ENCODE measurements around the gene METTL26. TPM values are rescaled to one million over a fixed set of nuclear protein-coding genes. Genes with fewer than 3 reads are reported as not detected.

Gene METTL26
- total and polyA plus RNA-seq, 2 of the 8 experiments (the other 6 are each of a cell fraction or from before 2014, with no cell fraction given): 100 to 186 TPM

DNA sequence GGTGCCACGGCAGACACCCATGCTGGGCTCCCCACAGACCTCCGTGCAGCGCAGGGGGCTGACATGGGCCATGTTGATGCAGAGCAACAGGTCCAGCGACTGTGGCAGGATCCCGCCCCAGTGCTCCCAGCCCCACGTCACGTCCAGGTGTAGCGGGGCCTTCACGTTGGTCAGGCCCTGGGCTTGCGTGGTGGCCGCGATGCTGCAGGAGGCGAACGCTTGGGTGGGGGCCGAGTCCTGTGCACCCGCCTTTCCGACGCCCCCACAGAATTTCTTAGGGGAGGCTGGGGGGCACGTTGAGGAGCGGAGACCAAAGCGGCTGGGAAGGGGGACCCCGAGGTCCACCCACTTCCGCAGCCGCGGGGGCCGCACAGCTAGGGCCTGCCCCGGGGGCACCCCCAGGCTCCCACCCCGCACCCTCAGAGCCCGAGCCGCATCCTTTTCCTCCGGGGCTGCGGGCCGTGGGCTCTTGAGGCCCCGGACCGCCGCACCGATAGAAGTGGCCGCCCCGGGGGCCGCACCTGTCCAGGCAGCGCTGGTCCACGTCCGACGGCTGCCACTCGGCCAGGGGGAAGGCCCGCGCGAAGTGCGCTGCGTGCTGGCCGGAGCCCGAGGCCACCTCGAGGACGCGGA, 416 bp downstream of the METTL26 start:
- H3K27ac ChIP-seq (ENCODE audit: low read depth, low read length): no peak overlapping the region
- H4K20me1 ChIP-seq (replicated peaks in 1 of 2; ENCODE audit: control insufficient read depth in 1 of 2, insufficient read depth in 2 of 2, low read length in 2 of 2): peaks cover 3 to 10% of the 10 kb centered on the region in 2 experiments
- FAIRE-seq: no peak
- H3K23me2 ChIP-seq (ENCODE audit: low read depth, low read length): peaks cover 8% of the 10 kb centered on the region; the same call in 1 of the 2 replicates
- H3K18ac ChIP-seq (ENCODE audit: extremely low read depth, low read length): peak overlapping the region; percentile 91
- ChIA-PET POLR2A (ENCODE audit: partially characterized antibody) (interaction anchor here (0.6 to 2.7 kb wide), 16 partner anchors 11 to 1531 kb away, joined by 3 to 16 read pairs (median 4); partner anchors contain the start of genes RAB40C, RHBDL1, WDR24 and WDR90), CTCF (ENCODE audit: partially characterized antibody) (interaction anchor here (0.9 to 2.9 kb wide), 5 partner anchors 10 to 42 kb away, joined by 4 to 8 read pairs (median 6); no protein-coding TSS in a partner anchor)
- H3K56ac ChIP-seq (replicated peaks; ENCODE audit: insufficient read length, low read depth, low read length): peak overlapping the region; percentile 69
- H3K14ac ChIP-seq (ENCODE audit: insufficient read length): no peak overlapping the region
- H3K79me2 ChIP-seq (ENCODE audit: control insufficient read depth in 1 of 2, insufficient read depth in 2 of 2, low read length in 2 of 2): peaks cover 0 to 6% of the 10 kb centered on the region in 2 experiments; a peak in 1 of 4 replicates
- H4K5ac ChIP-seq (ENCODE audit: insufficient read length, low read depth, low read length): peak overlapping the region; percentile 80
- H2AK5ac ChIP-seq (ENCODE audit: low read depth, low read length): no peak overlapping the region
- peak overlapping the region; percentile 79; the same call in 1 of the 2 replicates for H4K8ac ChIP-seq (ENCODE audit: extremely low read depth, insufficient read depth, low read length)
- H3K4ac ChIP-seq (replicated peaks; ENCODE audit: insufficient read length, low read depth, low read length): peak overlapping the region; percentile 99
- no peak overlapping the region for H2BK12ac ChIP-seq (ENCODE audit: low read depth, low read length)
- no peak overlapping the region for H2BK20ac ChIP-seq (ENCODE audit: low read length)
- no peak overlapping the region for H3K23ac ChIP-seq (ENCODE audit: insufficient read length)
- H3K4me1 ChIP-seq (replicated peaks in 1 of 4; ENCODE audit: control insufficient read depth in 3 of 4, insufficient read depth in 4 of 4, low read length in 3 of 4): peaks cover 0 to 29% (median 20%) of the 10 kb centered on the region in 4 experiments; a peak in 6 of 7 replicates
- H3K9me3 ChIP-seq (ENCODE audit: insufficient read depth in 2 of 2, low read depth in 1 of 2, low read length in 1 of 2): no peaks in the 10 kb centered on the region
- H3K36me3 ChIP-seq (ENCODE audit: control insufficient read depth in 2 of 4, insufficient read depth in 4 of 4, low read length in 3 of 4): peaks cover 0 to 21% (median 3%) of the 10 kb centered on the region in 4 experiments; a peak in 4 of 8 replicates
- DNase-seq (ENCODE audit: low read depth in 1 of 2, low spot score in 2 of 2): no peak
- no peak overlapping the region for H2BK120ac ChIP-seq (replicated peaks; ENCODE audit: low read depth, low read length)
- H3K9ac ChIP-seq (replicated peaks in 1 of 4; ENCODE audit: extremely low read depth in 1 of 4, low read depth in 3 of 4, low read length in 3 of 4): peak overlapping the region; percentile 5 to 66 (median 60); a peak in 6 of 7 replicates
- peak overlapping the region; percentile 53; the same call in 1 of the 2 replicates for H2BK15ac ChIP-seq (ENCODE audit: low read length)
- 13% methylated on average over 39 of the region's 55 CpGs; no CpG with 5 or more reads in 1 of the 2 experiments for WGBS, 2 experiments (ENCODE audit: extremely low coverage in 1 of 2, insufficient coverage in 1 of 2, insufficient read length in 1 of 2, insufficient replicate concordance in 2 of 2, low coverage in 1 of 2, low lambda C conversion rate in 2 of 2, missing lambda C conversion rate in 1 of 2)
- H3K79me1 ChIP-seq (ENCODE audit: low read depth, low read length): no peaks in the 10 kb centered on the region
- no peak overlapping the region for H2AFZ ChIP-seq (ENCODE audit: low read length)
- H2BK5ac ChIP-seq (ENCODE audit: low read depth, low read length): peak overlapping the region; percentile 73; the same call in 1 of the 2 replicates
- H3K27me3 ChIP-seq (replicated peaks in 1 of 4; ENCODE audit: control insufficient read depth in 3 of 4, extremely low read depth in 1 of 4, insufficient read depth in 3 of 4, low read length in 3 of 4): no peaks in the 10 kb centered on the region
- H3K4me3 ChIP-seq (ENCODE audit: extremely low read depth in 1 of 4, insufficient read depth in 2 of 4, low read depth in 3 of 4, low read length in 4 of 4): peak overlapping the region; percentile 73 to 89 (median 77)
- peak overlapping the region; percentile 62 to 80 for H3K4me2 ChIP-seq (ENCODE audit: insufficient read depth in 1 of 2, low read depth in 2 of 2, low read length in 2 of 2)
- H4K91ac ChIP-seq (replicated peaks; ENCODE audit: insufficient read length, low read length): peak overlapping the region; percentile 98
- TF ChIP-seq FOSL1 (IDR thresholded peaks at IDR 0.05; ENCODE audit: insufficient read depth, low read depth, low read length) (no peak), RXRA (IDR thresholded peaks at IDR 0.05; ENCODE audit: insufficient read depth, low read depth, low read length) (no peak), POLR2A (IDR thresholded peaks at IDR 0.05; ENCODE audit: control extremely low read depth in 1 of 2, low read depth in 2 of 2, low read length in 2 of 2) (no peak), SIX5 (IDR thresholded peaks at IDR 0.05; ENCODE audit: low read depth, low read length) (no peak)
- TF ChIP-seq, protein P1, sequence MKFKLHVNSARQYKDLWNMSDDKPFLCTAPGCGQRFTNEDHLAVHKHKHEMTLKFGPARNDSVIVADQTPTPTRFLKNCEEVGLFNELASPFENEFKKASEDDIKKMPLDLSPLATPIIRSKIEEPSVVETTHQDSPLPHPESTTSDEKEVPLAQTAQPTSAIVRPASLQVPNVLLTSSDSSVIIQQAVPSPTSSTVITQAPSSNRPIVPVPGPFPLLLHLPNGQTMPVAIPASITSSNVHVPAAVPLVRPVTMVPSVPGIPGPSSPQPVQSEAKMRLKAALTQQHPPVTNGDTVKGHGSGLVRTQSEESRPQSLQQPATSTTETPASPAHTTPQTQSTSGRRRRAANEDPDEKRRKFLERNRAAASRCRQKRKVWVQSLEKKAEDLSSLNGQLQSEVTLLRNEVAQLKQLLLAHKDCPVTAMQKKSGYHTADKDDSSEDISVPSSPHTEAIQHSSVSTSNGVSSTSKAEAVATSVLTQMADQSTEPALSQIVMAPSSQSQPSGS (IDR thresholded peaks at IDR 0.05; ENCODE audit: low read length): no peak

Measured in H1 (cell line).